Measurements from ENCODE around the gene ALOX15B.

ALOX15B gene

GRCh38 chr17:8014558-8014850 is 24.4 kb upstream of the ALOX15B start:
- H3K4me3 ChIP-seq (replicated peaks in 1 of 2; ENCODE audit: low read depth in 2 of 2, low read length in 2 of 2): no peak overlapping the region
- no peak for TF ChIP-seq CTCF (IDR thresholded peaks at IDR 0.05; ENCODE audit: low read depth, low read length)
- no peak for DNase-seq (ENCODE audit: low read depth in 2 of 2)

- DNase-seq (ENCODE audit: low read depth in 2 of 2): no peak
- no peak for TF ChIP-seq CTCF (IDR thresholded peaks at IDR 0.05; ENCODE audit: low read depth, low read length)
- no peak overlapping the region for H3K4me3 ChIP-seq (replicated peaks in 1 of 2; ENCODE audit: low read depth in 2 of 2, low read length in 2 of 2)
Measured at GRCh38 chr17:8015236-8015956, 23.5 kb upstream of the ALOX15B start.

- TF ChIP-seq CTCF (IDR thresholded peaks at IDR 0.05; ENCODE audit: low read depth, low read length): no peak
- H3K4me3 ChIP-seq (replicated peaks in 1 of 2; ENCODE audit: low read depth in 2 of 2, low read length in 2 of 2): peak overlapping the region; percentile 33 to 34
- no peak for DNase-seq (ENCODE audit: low read depth in 2 of 2)
Measured at GRCh38 chr17:8015957-8016631, 22.8 kb upstream of the ALOX15B start.

- peak overlapping the region; percentile 33 to 34 for H3K4me3 ChIP-seq (replicated peaks in 1 of 2; ENCODE audit: low read depth in 2 of 2, low read length in 2 of 2)
- TF ChIP-seq CTCF (IDR thresholded peaks at IDR 0.05; ENCODE audit: low read depth, low read length): peak; percentile 82
- DNase-seq (ENCODE audit: low read depth in 2 of 2): peak; percentile 57 to 63
Measured at GRCh38 chr17:8016632-8017424, 22.0 kb upstream of the ALOX15B start.

- no peak for DNase-seq (ENCODE audit: low read depth in 2 of 2)
- TF ChIP-seq CTCF (IDR thresholded peaks at IDR 0.05; ENCODE audit: low read depth, low read length): no peak
- H3K4me3 ChIP-seq (replicated peaks in 1 of 2; ENCODE audit: low read depth in 2 of 2, low read length in 2 of 2): no peak overlapping the region
Measured at GRCh38 chr17:8018436-8018835, 20.4 kb upstream of the ALOX15B start.

GRCh38 chr17:8019166-8019565 is 19.7 kb upstream of the ALOX15B start:
- DNase-seq (ENCODE audit: low read depth in 2 of 2): no peak
- no peak overlapping the region for H3K4me3 ChIP-seq (replicated peaks in 1 of 2; ENCODE audit: low read depth in 2 of 2, low read length in 2 of 2)

More at GRCh38 chr17:8019166-8019565, 19.7 kb upstream of the ALOX15B start:
- TF ChIP-seq CTCF (IDR thresholded peaks at IDR 0.05; ENCODE audit: low read depth, low read length): no peak

Measured in cardiac fibroblast (primary cell).